OCI-LY7 (cell line): ENCODE measurements around the gene FAM169A. TPM values are rescaled to one million over a fixed set of nuclear protein-coding genes. Genes with fewer than 3 reads are reported as not detected.

Experiments used
- BruUV-seq: library from RNA; stranded (reverse); fragments of 400-500 nt; replicated peaks from 2 replicates; lab custom pipeline; 2021; lab: Mats Ljungman, UMichigan
- CTCF ChIA-PET: fragments of 300-600 bp; sonication (Branson Sonifier 250); formaldehyde crosslinking; loops from one replicate; lab custom pipeline; 2022; ENCODE audit warnings: antibody characterized with exemption; ENCODE audit not compliant: unreplicated experiment; lab: Charles Lee
- POLR2A ChIA-PET: fragments of 300-600 bp; sonication (Branson Sonifier 250); formaldehyde crosslinking; loops from one replicate; lab custom pipeline; 2022; ENCODE audit warnings: antibody characterized with exemption; lab: Charles Lee
- DNase-seq: peaks from one replicate; pipeline ENCODE4 v3.0.0-alpha.2; 2015; ENCODE audit warnings: low spot score
- H2AFZ ChIP-seq: fragments of 200-600 bp; sonication (generic), shearing (Covaris generic); 2 replicates; pipeline ENCODE4 v1.6.1; 2014; ENCODE audit warnings: mild to moderate bottlenecking, antibody characterized with exemption, low read length, moderate library complexity
- H3K27ac ChIP-seq: fragments of 200-600 bp; sonication (generic); 2 replicates; pipeline ENCODE4 v1.5.1; 2014; ENCODE audit warnings: mixed run types, low read depth, mild to moderate bottlenecking, moderate library complexity, low read length, inconsistent platforms; ENCODE audit not compliant: poor library complexity, severe bottlenecking
- H3K36me3 ChIP-seq: fragments of 200-600 bp; sonication (generic); 2 replicates; pipeline ENCODE4 v1.6.1; 2014; ENCODE audit warnings: mild to moderate bottlenecking, antibody characterized with exemption, low read length, moderate library complexity, mixed read lengths; ENCODE audit not compliant: insufficient read depth
- H3K4me1 ChIP-seq: fragments of 200-600 bp; sonication (generic); 2 replicates; pipeline ENCODE4 v1.5.1; 2014; ENCODE audit warnings: mild to moderate bottlenecking, low read length; ENCODE audit not compliant: insufficient read depth, poor library complexity, severe bottlenecking
- H3K4me2 ChIP-seq: fragments of 200-600 bp; sonication (generic); 2 replicates; pipeline ENCODE4 v1.6.1; 2014; ENCODE audit warnings: mild to moderate bottlenecking, low read length
- H3K4me3 ChIP-seq: fragments of 200-600 bp; sonication (generic); 2 replicates; pipeline ENCODE4 v1.5.1; 2014; ENCODE audit warnings: mild to moderate bottlenecking, low read depth, low read length; ENCODE audit not compliant: poor library complexity, severe bottlenecking
- H3K79me2 ChIP-seq: fragments of 200-600 bp; sonication (generic); 2 replicates; pipeline ENCODE4 v1.6.1; 2016; ENCODE audit warnings: low read depth, mild to moderate bottlenecking, low read length, moderate library complexity, mixed read lengths; ENCODE audit not compliant: insufficient read depth
- H3K9me2 ChIP-seq: fragments of 200-600 bp; sonication (generic); 2 replicates; pipeline ENCODE4 v1.6.1; 2016; ENCODE audit warnings: mild to moderate bottlenecking, low read length, mixed read lengths; ENCODE audit not compliant: insufficient read depth
- H3K9me3 ChIP-seq: fragments of 200-600 bp; sonication (generic); 2 replicates; pipeline ENCODE4 v1.6.1; 2014; ENCODE audit warnings: mild to moderate bottlenecking, mixed run types, low read length, mixed read lengths
- H4K20me1 ChIP-seq: fragments of 200-600 bp; sonication (generic); 2 replicates; pipeline ENCODE4 v1.6.1; 2014; ENCODE audit warnings: mild to moderate bottlenecking, antibody characterized with exemption, low read length, moderate library complexity, mixed read lengths; ENCODE audit not compliant: insufficient read depth
- EZH2phosphoT487 ChIP-seq: fragments of 200-600 bp; sonication (generic); IDR thresholded peaks from 2 replicates; pipeline ENCODE4 v1.6.1; 2018; ENCODE audit warnings: low read depth, borderline replicate concordance, mild to moderate bottlenecking, mixed run types, antibody characterized with exemption, low read length, moderate library complexity, mixed read lengths
- intact Hi-C: fragments of 100-400 bp; cut with micrococcal nuclease; formaldehyde crosslinking; loops from one replicate; pipeline ENCODE4 v1.10.0; 2022; ENCODE audit not compliant: unreplicated experiment
- total RNA-seq, 2 experiments: library from RNA; depleted of rRNA in 1 of 2; stranded (reverse); fragments of >200 nt in 1 of 2; shearing (Covaris generic) in 1 of 2; gene quantifications; 2 replicates each; pipeline ENCODE4 v1.2.3, GENCODE V29; 2014 to 2022
- TF ChIP-seq, protein P1 (sequence below): fragments of 200-600 bp; sonication (generic); conservative IDR thresholded peaks from 2 replicates; pipeline ENCODE4 v1.5.1; 2014; ENCODE audit warnings: mild to moderate bottlenecking, antibody characterized with exemption, low read length, moderate library complexity, mixed read lengths

FAM169A gene
- total RNA-seq, 2 experiments from 2014 or later, result not detected

DNA sequence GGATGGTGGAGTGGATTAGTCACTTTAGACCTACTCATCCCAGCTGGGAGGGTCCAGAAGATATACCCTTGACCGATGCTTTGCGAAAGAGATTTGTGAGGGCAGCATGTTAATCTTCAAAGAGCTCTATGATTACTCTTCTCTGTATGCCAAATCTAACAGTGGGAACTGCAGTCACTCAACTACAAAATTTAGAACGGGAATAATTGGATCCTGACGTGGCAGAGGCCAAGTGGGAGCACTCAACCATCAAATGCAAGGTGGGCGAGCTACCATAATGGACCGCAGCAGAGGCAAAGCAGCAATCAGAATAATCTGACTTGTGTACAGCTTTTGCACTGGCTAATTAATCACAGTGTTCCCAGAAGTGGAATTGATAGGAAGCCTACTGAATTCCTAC lies 78.8 kb downstream of the FAM169A start:
- intact Hi-C loops, result no loop called here
- BruUV-seq, result no TSS peak
- CTCF ChIA-PET, result no interaction called here

DNA sequence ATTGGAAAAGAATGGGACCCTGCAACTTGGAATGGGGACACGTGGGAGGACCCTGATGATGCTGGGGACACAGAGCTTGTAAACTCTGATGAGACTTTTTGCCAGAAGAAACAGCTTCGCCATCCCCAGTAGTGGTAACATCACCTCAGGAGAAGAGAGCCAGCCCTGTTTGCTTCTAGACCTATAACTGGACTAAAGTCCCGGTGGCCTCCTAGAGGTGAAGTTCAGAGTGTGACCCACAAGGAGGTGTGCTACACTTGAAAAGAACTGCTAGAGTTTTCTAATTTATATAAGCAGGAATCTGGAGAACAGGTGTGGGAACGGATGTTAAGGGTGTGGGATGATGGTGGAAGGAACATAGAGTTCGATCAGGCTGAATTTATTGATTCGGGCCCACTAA lies 79.3 kb downstream of the FAM169A start:
- Histone ChIP-seq H3K4me3 (no peak overlapping the region), H3K4me2 (no peak overlapping the region), H3K9me2 (no peaks in the 10 kb centered on the region), H3K36me3 (no peaks in the 10 kb centered on the region), H3K4me1 (no peaks in the 10 kb centered on the region), H2AFZ (no peak overlapping the region), H3K79me2 (no peaks in the 10 kb centered on the region), H4K20me1 (no peaks in the 10 kb centered on the region), H3K27ac (no peak overlapping the region), H3K9me3 (no peaks in the 10 kb centered on the region)
- ChIA-PET POLR2A (interaction anchor here (1.5 kb wide), 1 partner anchor 9 kb away, joined by 3 read pairs; no protein-coding TSS in a partner anchor), CTCF (no interaction called here)
- BruUV-seq, result no TSS peak
- intact Hi-C loops, result no loop called here
- no peak for DNase-seq
- no peak for TF ChIP-seq EZH2phosphoT487
- TF ChIP-seq, protein P1, sequence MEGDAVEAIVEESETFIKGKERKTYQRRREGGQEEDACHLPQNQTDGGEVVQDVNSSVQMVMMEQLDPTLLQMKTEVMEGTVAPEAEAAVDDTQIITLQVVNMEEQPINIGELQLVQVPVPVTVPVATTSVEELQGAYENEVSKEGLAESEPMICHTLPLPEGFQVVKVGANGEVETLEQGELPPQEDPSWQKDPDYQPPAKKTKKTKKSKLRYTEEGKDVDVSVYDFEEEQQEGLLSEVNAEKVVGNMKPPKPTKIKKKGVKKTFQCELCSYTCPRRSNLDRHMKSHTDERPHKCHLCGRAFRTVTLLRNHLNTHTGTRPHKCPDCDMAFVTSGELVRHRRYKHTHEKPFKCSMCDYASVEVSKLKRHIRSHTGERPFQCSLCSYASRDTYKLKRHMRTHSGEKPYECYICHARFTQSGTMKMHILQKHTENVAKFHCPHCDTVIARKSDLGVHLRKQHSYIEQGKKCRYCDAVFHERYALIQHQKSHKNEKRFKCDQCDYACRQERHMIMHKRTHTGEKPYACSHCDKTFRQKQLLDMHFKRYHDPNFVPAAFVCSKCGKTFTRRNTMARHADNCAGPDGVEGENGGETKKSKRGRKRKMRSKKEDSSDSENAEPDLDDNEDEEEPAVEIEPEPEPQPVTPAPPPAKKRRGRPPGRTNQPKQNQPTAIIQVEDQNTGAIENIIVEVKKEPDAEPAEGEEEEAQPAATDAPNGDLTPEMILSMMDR, result no peak

More for the DNA sequence above, 78.8 kb downstream of the FAM169A start:
- no peak overlapping the region for H3K4me2 ChIP-seq
- no peaks in the 10 kb centered on the region for H4K20me1 ChIP-seq
- no peaks in the 10 kb centered on the region for H3K4me1 ChIP-seq
- POLR2A ChIA-PET, result interaction anchor here (1.5 kb wide), 1 partner anchor 8 kb away, joined by 3 read pairs; no protein-coding TSS in a partner anchor
- DNase-seq, result no peak
- H2AFZ ChIP-seq, result no peak overlapping the region
- TF ChIP-seq EZH2phosphoT487, result no peak
- TF ChIP-seq, protein P1, result no peak
- no peak overlapping the region for H3K4me3 ChIP-seq
- H3K9me2 ChIP-seq, result no peaks in the 10 kb centered on the region
- H3K9me3 ChIP-seq, result no peaks in the 10 kb centered on the region
- no peak overlapping the region for H3K27ac ChIP-seq
- no peaks in the 10 kb centered on the region for H3K36me3 ChIP-seq
- H3K79me2 ChIP-seq, result no peaks in the 10 kb centered on the region

DNA sequence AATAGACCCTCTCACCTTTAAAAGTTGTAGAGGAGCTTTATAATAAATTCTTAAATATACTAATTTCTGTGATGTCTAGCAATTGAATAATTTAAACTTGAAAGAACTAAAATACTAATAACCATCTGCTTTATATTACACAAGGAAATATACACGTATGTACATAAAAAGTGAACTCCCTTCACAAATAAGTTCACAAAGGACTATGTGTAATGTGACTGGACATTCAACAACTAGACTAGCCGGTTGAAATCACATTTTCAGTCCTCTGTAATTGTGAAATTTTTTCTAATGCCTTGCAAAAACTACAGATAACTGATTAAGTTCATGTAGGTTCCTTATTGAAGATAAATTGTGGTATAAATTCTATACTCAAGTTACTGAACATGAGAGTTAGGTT lies 87.6 kb downstream of the FAM169A start:
- no peaks in the 10 kb centered on the region for H3K4me1 ChIP-seq
- H3K9me2 ChIP-seq, result no peaks in the 10 kb centered on the region
- no peak overlapping the region for H3K27ac ChIP-seq
- H2AFZ ChIP-seq, result no peak overlapping the region
- H3K79me2 ChIP-seq, result no peaks in the 10 kb centered on the region
- intact Hi-C loops, result no loop called here
- DNase-seq, result no peak
- no peak overlapping the region for H3K4me2 ChIP-seq
- peaks cover 60% of the 10 kb centered on the region for H3K36me3 ChIP-seq
- no peak overlapping the region for H3K4me3 ChIP-seq
- no TSS peak for BruUV-seq
- ChIA-PET POLR2A (no interaction called here), CTCF (no interaction called here)
- no peaks in the 10 kb centered on the region for H3K9me3 ChIP-seq
- TF ChIP-seq, protein P1, result no peak
- TF ChIP-seq EZH2phosphoT487, result no peak
- no peaks in the 10 kb centered on the region for H4K20me1 ChIP-seq
